GM23248 (cell line): Measurements from ENCODE around the gene ARHGAP8.

Experiments used
- EZH2 ChIP-seq: fragments of 200-600 bp; sonication (generic); IDR thresholded peaks from 2 replicates; pipeline ENCODE4 v1.6.1; 2018; ENCODE audit warnings: antibody characterized with exemption, mild to moderate bottlenecking; ENCODE audit not compliant: insufficient read depth, poor library complexity, severe bottlenecking
- EZH2phosphoT487 ChIP-seq: fragments of 200-600 bp; sonication (generic); IDR thresholded peaks from 2 replicates; pipeline ENCODE4 v1.6.1; 2018; ENCODE audit warnings: antibody characterized with exemption, moderate library complexity, mild to moderate bottlenecking, low read depth; ENCODE audit not compliant: insufficient read depth

- TF ChIP-seq EZH2 (no peak), EZH2phosphoT487 (no peak)
Observed at GRCh38 chr22:44705022-44705297, 47.4 kb upstream of the ARHGAP8 start.
